HuH-7.5 (cell line): ENCODE results near the gene MCMBP.
"Not testable (repeated sequence)": the region's sequence is repeated elsewhere in the genome, so short reads cannot be mapped to it uniquely, and the experiment has no call there.

Source experiments
- DNase-seq: peaks from one replicate; pipeline ENCODE4 v3.0.0; 2011; ENCODE audit warnings: low spot score

The MCMBP gene, protein sequence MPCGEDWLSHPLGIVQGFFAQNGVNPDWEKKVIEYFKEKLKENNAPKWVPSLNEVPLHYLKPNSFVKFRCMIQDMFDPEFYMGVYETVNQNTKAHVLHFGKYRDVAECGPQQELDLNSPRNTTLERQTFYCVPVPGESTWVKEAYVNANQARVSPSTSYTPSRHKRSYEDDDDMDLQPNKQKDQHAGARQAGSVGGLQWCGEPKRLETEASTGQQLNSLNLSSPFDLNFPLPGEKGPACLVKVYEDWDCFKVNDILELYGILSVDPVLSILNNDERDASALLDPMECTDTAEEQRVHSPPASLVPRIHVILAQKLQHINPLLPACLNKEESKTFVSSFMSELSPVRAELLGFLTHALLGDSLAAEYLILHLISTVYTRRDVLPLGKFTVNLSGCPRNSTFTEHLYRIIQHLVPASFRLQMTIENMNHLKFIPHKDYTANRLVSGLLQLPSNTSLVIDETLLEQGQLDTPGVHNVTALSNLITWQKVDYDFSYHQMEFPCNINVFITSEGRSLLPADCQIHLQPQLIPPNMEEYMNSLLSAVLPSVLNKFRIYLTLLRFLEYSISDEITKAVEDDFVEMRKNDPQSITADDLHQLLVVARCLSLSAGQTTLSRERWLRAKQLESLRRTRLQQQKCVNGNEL

GRCh38 chr10:119872610-119872859 lies at the start of gene MCMBP:
MCMBP (minus strand) TSS chr10:119872843; CDS start chr10:119872584, 259 bp downstream.
- DNase-seq: no peak

DNA sequence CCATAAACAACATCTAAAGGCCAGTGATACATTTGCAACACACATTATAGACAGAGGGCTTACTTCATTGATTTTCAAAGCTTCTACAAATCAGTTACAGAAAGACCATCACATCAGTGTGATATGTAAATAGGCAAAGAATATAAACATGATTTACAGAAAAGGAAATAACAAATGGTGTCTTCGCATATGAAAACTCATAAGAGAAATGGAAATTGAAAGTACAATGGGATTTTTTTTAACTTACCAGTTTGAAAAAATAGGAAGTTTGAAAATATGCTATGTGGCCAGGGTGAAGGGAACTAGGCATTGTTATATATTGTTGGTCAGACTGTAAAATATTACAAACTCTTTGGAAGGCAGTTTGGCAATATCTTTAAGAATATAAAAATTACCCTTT lies 47.2 kb upstream of the MCMBP start:
- no peak for DNase-seq

GRCh38 chr10:119919271-119919670 lies 46.6 kb upstream of the MCMBP start:
- no peak for DNase-seq

DNA sequence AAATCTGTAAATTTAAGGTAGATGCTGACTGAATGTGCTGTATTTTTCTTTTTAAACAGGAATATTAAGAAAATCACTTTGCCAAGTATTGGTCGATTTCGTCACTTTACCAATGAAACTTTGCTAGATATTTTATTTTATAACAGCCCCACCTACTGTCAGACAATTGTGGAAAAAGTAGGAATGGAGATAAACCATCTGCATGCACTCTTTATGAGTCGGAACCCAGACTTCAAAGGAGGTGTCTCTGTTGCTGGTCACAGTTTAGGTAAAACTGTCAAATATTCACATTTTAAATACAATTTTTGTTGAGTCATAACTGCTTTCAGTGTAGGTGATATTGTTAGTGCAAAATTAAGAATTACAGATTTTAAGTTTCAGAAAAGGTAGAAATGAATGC lies 45.1 kb upstream of the MCMBP start:
- DNase-seq: no peak

DNA sequence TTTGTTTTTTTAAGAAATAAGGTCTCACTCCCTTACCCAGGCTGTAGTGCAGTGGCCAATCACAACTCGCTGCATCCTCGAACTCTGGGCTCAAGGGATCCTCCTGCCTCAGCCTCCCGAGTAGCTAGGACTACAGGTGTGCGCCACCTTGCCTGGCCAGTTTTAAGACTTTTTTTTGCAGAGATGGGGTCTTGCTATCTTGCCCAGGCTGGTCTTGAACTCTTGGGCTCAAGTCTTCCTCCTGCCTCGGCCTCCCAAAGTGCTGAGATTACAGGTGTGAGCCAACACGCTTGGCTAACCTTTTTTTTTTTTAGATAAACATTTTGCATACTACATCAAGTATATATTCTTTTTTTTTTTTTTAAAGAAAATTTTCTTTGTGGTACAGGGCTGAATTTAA lies 38.0 kb upstream of the MCMBP start:
- DNase-seq: no peak

- DNase-seq: no peak
Measured at GRCh38 chr10:119908166-119908565, 35.5 kb upstream of the MCMBP start.

GRCh38 chr10:119907695-119908094 lies 35.1 kb upstream of the MCMBP start:
- not testable (repeated sequence) for DNase-seq

DNA sequence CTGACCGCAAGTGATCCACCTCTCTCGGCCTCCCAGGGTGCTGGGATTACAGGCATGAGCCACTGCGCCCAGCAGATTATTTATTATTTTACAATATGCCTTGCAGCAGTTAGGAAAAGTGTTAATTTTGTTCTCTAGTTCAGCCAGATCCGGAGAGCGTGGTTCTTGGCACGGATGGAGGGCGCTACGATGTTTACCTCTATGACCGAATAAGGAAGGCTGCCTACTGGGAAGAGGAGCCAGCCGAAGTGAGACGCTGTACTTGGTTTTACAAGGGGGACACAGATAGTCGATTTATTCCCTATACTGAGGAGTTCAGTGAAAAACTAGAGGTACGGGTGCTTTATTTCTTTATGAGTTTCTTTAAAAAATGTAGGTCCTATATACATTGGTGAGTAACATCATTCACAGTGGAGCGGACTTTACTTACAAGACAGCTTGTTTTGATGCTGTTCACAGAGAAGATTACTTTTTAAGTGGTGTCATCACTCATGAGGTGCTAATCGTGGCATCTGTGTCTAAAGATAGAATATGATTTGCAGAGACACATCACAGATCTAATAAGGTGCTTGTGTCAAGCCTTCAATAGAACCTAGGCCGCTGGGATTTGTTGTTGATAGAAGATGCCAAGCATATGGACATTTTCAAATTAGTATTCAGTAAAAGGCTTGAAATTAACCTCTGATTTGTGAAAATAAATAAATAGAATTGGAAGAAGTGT lies 31.5 kb upstream of the MCMBP start:
- DNase-seq: no peak

DNA sequence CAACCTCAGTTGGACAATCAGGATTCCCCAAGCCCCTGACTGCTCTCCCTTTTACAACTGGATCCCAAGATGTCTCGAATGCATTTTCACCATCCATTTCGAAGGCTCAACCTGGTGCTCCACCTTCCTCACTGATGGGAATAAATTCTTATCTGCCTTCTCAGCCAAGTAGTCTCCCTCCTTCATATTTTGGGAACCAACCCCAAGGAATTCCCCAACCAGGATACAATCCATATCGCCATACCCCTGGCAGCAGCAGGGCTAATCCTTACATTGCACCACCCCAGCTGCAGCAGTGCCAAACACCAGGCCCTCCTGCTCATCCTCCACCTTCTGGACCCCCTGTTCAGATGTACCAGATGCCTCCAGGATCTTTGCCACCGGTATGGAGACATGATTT lies 25.9 kb upstream of the MCMBP start:
- DNase-seq: no peak

DNA sequence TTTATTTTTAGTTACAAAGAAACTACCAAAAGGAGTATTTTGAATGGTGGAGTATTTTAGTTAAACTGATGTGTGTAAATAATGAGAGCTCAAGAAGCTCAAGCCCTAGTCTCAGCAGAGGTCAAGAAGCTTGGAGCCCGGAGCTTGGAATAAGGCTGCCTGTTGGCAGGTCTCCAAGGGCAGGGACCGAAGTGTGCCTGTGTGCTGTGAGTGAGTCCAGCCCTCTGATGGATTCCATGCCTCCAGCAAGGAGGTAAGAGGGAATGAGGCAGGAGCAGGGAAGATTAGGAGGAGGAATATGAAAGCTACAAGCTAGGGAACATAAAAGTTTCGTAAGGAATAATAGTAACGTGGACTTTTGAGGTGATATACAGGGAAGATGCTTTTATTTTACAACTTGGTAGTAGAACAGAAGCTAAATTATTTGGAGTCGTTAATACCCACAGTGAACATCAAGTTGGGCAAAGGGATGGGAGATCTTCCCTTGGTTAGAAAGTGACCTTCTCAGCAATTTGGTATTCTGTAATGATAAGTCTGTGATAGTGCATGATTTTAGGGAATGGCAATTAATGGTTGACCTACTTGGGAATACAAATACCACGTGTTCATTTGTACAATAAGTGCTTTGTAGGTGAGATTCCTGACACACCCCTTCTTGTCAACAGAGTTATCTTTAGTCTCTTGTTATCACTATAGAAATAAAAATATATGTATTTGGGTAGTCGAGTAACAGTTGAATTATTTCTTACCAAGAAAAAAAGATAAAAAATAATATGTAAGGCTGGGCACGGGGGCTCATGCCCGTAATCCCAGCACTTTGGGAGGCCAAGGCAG lies 24.5 kb upstream of the MCMBP start:
- DNase-seq: peak; percentile 13

GRCh38 chr10:119896061-119896655 lies 23.5 kb upstream of the MCMBP start:
- DNase-seq: no peak

- no peak for DNase-seq
Measured at GRCh38 chr10:119893845-119894427, 21.3 kb upstream of the MCMBP start.

- no peak for DNase-seq
Measured at GRCh38 chr10:119893074-119893473, 20.4 kb upstream of the MCMBP start.

- peak; percentile 73 for DNase-seq
Measured at GRCh38 chr10:119892188-119893065, 19.8 kb upstream of the MCMBP start, which contains the start of gene SEC23IP. SEC23IP (plus strand) TSS chr10:119892730; CDS start chr10:119892783, 53 bp downstream.

DNA sequence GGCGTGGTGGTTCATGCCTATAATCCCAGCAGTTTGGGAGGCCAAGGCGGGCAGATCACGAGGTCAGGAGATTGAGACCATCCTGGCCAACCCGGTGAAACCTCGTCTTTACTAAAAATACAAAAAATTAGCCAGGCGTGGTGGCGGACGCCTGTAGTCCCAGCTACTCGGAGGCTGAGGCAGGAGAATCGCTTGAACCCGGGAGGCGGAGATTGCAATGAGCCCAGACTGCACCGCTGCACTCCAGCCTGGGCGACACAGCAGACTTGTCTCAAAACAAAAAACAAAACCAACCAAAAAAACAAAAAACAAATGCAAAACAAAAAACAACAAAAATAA lies 19.2 kb upstream of the MCMBP start:
- DNase-seq: not testable (repeated sequence)

DNA sequence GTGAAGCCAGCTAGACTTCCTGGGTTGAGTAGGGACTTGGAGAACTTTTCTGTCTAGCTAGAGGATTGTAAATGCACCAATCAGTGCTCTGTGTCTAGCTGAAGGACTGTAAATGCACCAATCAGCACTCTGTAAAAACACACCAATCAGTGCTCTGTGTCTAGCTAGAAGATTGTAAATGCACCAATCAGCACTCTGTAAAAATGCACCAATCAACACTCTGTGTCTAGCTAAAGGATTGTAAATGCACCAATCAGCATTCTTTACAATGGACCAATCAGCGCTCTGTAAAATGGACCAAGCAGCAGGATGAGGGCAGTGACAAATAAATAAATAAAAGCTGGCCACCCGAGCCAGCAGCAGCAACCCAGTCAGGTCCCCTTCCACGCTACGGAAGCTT lies 17.7 kb upstream of the MCMBP start:
- not testable (repeated sequence) for DNase-seq

DNA sequence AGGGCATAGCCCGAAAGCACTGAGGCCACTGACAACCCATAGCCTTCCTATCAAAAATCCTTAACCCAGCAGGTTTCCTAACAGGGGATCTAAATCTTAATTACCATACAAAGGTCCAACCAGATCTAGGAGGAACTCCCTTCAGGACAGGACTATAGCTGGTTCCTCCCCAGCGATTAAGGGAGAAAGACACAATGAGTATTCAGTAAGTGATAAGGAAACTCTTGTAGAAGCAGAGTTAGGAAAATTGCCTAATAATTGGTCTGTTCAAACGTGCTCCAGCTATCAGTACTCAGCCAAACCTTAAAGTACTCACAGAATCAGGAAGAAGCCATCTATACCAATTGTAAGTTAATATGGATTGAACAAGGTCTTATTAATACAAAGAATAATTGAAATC lies 16.6 kb upstream of the MCMBP start:
- DNase-seq: not testable (repeated sequence)

DNA sequence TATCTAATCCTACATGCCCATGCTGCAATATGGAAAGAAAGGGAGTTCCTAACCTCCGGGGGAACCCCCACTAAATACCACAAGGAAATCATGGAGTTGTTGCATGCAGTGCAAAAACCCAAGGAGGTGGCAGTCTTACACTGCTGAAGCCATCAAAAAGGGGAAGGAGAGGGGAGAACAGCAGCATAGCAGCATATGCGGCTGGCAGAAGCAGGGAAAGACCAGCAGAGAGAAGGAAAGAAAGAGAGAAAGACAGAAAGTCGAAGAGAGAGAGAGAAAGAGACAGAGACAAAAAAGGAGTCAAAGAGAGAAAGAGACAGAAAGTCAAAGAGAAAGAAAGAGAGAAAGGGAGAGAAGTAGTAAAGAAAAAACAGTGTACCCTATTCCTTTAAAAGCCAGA lies 16.1 kb upstream of the MCMBP start:
- DNase-seq: not testable (repeated sequence)

DNA sequence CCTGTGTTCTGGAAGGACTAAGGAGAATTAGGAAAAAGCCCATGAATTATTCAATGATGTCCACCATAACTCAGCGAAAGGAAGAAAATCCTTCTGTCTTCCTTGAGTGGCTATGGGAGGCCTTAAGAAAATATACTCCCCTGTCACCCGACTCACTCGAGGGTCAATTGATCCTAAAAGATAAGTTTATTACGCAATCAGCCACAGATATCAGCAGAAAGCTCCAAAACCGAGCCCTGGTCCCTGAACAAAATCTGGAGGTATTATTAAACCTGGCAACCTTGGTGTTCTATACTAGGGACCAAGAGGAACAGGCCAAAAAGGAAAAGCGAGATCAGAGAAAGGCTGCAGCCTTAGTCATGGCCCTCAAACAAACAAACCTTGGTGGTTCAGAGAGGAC lies 13.4 kb upstream of the MCMBP start:
- DNase-seq: not testable (repeated sequence)

- DNase-seq: not testable (repeated sequence)
Measured at GRCh38 chr10:119883901-119884611, 11.4 kb upstream of the MCMBP start.
